Activated naive CD4-positive, alpha-beta T cell (primary cell): ENCODE results near the gene NFE2.
"Not testable (repeated sequence)": the region's sequence is repeated elsewhere in the genome, so short reads cannot be mapped to it uniquely, and the experiment has no call there.

Experiments
- DNase-seq, 4 experiments: peaks; one replicate each; lab custom pipeline; 2025; lab: John Stamatoyannopoulos, UW

Gene NFE2

GRCh38 chr12:54282949-54283593 is 17.7 kb downstream of the NFE2 start:
- DNase-seq: no peak

- DNase-seq: not testable (repeated sequence)
These were observed 19.1 kb downstream of the NFE2 start for GRCh38 chr12:54281694-54282093.

- not testable (repeated sequence) for DNase-seq
These were observed 19.6 kb downstream of the NFE2 start for GRCh38 chr12:54281261-54281638.

DNA sequence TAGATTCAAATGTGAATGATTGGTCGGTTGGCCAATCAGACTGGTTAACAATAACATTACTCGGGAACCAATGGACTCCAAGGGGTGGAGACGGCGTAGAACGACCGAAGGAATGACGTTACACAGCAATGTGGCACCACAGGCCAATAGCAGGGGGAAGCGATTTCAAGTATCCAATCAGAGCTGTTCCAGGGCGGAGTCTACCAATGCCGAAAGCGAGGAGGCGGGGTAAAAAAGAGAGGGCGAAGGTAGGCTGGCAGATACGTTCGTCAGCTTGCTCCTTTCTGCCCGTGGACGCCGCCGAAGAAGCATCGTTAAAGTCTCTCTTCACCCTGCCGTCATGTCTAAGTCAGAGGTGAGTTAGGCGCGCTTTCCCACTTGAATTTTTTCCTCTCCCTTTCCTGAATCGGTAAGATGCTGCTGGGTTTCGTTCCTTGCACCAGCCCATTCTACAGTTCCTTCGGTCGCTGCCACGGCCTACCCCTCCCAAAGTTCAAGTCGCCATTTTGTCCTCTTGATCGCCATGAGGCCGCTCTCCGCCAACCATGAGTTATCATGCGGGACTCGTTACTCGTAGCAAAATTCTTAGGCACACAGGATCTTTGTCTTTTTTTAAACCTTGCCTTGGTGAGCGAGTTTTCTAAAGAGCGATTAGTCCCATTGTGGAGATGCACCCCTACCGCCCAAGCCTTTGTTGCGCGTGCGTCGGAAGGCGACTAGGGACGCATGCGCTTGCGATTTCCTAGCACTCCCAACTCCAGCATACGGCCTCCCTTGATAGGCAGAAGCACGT is 20.2 kb downstream of the NFE2 start, which contains the start of gene HNRNPA1:
Gene HNRNPA1 (plus strand): TSS at position 259 of the 793 bp plus-strand sequence. CDS start 82 bp downstream, at position 341.
- peak; percentile 71 to 82 (median 77) for DNase-seq

GRCh38 chr12:54279632-54280467 is 21.0 kb downstream of the NFE2 start, which contains the start of gene CBX5:
CBX5 (minus strand) TSS chr12:54280122; CDS start chr12:54257650, 22,472 bp downstream.
- peak; percentile 98 to 99 (median 98) for DNase-seq

DNA sequence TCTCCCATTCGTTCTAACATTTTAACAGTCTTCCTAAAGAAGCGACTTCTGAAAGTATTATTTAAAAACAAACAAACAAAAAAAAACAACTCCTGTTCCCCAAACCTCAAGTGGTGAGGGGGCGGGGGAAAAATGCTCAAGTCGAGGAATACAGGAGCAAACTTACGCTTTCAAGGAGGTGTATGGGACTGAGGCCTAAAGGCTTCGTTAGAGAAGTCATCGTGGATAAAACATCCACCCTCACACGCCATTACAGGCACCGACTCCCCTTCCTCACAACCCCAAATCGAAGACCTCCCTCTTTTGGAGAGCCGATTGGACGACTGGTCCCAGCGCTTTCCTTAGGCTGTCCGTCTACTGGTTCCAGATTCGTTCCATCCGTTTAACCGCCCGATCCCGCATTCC is 21.6 kb downstream of the NFE2 start:
- no peak for DNase-seq

DNA sequence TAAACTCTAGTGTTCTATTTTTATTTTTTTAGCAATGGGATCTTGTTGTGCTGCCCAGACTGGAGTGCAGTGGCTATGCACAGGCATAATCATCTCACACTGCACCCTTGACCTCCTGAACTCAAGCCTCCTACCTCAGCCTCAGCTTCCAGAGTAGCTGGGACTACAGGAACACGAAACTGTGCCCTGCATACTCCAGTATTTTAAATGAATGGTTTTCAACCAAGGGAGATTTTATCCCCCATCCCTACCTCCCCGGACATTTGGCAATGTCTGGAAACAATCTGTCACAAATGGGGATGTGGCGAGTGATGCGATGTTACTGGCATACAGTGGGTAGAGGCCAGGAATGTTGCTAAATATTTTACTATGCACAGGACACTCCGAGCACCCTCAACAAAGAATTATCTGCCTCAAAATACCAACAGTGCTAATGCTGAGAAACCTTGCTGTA is 23.0 kb downstream of the NFE2 start:
- DNase-seq: no peak

DNA sequence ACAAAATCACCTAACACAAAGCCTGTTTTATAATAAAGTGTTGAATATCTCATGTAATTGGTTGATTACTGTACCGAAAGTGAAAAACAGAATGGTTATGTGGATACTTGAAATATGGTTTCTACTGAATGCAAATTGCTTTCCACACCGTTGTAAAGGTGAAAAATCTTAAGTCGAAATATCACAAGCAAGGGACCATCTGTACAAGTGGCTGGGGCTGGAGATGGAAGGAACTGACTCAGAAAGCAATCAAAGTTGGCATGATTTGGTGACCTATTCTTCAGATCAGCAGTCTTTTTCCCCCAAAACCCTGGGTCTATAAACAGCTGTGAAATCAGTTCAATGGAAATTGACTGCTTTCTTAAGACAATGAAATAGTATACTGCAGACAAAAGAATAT is 24.4 kb downstream of the NFE2 start:
- DNase-seq: no peak

- no peak for DNase-seq
These were observed 26.8 kb downstream of the NFE2 start for GRCh38 chr12:54273981-54274380.

DNA sequence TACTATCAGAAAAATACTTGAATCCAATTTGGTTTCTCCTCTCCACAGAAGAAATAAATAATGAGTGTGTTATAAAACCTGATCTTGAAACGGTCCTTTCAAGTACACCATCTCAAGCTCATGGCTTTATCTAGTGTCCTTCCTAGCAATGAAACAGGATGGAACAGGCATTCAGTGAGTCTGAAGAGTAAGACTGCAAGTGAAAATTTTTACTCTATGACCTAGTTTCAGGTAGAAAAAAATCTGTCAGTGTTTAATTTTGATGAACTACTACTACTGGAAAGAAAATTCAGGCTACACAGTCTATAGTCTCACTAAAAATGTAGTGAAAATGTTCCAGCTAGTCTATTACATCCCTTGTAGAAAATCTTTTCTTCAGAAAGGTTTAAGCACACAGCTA is 28.6 kb downstream of the NFE2 start:
- DNase-seq: no peak

DNA sequence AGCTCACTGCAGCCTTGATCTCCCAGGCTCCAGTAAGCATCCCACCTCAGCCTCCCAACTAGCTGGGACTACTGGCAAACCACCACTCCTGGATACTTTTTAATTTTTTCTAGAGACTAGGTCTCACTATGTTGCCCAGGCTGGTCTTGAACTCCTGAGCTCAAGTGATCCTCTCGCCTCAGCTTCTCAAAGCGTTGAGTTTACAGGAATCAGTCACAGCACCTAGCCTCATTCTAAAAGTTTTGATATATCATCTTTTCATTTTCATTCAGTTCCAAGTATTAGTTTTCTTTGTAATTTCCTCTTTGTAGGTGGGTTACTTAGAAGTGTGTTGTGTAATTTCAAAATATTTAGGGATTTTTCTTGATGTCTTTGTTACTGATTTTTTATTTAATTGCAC is 30.5 kb downstream of the NFE2 start:
- no peak for DNase-seq

DNA sequence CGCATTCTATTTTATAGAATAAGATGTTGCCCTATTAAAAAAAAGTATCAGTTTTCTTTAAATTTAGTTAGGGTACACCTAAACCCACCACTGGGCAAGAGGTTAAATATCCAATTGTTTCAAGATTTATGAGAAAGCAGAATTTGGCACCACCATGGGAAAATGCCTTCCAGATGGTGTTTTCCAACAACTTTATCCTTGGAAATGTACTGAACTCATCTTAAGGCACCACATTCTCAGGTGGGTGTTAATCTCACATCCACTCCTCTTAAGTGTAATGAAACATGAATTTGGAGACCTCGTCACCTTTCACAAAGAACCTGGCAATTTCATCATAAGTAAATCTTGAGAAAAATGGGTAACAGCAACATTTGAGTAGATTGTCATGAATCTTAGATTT is 34.0 kb downstream of the NFE2 start:
- DNase-seq: no peak

DNA sequence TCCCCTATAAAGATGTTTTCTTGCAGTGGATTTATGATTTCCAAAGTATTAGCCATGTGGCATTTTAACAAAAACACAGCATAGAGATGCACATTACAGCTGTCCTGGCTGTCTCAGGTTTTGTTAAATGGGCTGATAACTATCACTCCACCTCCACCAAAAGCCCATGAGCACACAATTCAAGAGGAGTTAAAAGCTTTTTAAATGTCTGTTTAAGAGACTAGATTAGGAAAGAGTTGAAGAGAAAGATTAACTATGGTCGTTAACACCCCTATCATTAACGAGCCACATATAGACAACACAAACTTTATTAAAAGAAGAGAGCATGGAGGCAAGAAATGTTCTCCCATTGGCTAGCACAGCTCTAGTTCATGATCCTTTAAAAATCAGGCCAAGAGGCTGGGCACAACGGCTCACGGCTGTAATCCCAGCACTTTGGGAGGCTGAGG is 35.4 kb downstream of the NFE2 start:
- no peak for DNase-seq

DNA sequence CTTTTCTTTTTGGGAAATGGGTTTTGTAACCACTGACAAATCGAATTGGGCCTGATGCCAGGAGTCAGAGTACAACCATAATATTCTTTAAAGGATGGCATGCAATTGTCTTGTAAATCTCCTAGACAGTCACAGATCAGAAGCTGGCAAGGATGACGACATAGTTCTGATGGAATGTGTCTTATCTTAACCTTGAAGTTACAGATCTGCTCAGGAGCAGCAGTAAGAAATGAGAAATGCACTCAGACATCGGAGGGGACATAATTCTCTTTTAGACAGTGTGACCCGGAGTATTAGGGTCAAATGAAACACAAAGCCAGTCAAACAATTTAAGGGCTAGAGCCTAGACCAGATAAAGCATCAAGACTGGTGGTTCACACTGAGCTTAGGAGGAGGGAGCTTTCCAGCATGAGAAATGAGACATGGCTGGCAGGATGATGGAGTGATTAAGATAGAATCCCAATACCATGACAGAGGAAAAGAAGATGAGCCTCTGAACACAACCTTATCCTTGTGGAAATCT is 38.4 kb downstream of the NFE2 start:
- DNase-seq: no peak

DNA sequence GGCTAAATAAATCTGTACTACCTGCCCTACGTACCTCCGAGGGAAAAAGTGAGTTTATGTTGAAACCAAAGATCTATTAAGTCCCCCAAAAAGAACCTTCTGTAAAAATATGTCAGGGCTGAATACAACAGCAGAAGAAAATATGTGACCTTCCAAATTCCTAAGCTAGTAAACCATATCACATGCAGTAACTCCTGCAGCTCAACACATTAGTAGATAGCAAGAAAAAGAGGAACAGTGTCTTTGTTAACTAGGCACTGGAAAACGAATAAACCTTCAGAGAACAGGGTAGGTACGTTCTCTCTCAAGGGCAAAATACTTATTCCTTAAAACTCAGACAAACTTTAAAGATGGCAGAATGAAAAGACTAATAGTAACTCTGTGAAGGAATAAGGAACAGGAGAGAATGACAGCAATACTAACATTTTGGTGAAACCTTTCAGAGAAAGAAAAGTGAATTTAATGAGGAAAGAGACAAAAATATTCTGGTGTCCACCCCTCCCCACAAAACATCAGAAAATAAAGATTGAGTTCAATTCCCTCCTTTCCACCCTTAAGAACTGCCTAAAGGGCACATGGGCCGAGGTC is 38.9 kb downstream of the NFE2 start:
- no peak for DNase-seq

- peak in 1 of 4 experiments; percentile 22 for DNase-seq
These were observed 41.4 kb downstream of the NFE2 start for GRCh38 chr12:54259194-54260011.

GRCh38 chr12:54258201-54258681 is 42.6 kb downstream of the NFE2 start:
- no peak for DNase-seq

GRCh38 chr12:54257332-54257731 is 43.5 kb downstream of the NFE2 start:
- no peak for DNase-seq

DNA sequence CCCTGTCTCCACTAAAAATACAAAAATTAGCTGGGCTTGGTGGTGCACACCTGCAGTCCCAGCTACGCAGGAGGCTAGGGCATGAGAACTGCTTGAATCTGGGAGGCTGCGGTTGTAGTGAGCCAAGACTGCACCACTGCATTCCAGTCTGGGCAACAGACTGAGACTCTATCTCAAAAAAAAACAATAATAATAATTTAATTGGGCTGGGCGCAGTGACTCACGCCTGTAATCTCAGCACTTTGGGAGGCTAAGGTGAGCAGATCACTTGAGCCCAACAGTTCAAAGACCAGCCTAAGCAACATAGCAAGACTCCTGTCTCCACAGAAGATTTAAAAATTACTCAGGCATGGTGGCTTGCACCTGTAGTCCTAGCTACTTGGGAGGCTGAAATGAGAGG is 47.6 kb downstream of the NFE2 start:
- DNase-seq: no peak

GRCh38 chr12:54251667-54252284 is 49.0 kb downstream of the NFE2 start:
- DNase-seq: no peak
